ENCODE measurements around the gene USP21.

DNA sequence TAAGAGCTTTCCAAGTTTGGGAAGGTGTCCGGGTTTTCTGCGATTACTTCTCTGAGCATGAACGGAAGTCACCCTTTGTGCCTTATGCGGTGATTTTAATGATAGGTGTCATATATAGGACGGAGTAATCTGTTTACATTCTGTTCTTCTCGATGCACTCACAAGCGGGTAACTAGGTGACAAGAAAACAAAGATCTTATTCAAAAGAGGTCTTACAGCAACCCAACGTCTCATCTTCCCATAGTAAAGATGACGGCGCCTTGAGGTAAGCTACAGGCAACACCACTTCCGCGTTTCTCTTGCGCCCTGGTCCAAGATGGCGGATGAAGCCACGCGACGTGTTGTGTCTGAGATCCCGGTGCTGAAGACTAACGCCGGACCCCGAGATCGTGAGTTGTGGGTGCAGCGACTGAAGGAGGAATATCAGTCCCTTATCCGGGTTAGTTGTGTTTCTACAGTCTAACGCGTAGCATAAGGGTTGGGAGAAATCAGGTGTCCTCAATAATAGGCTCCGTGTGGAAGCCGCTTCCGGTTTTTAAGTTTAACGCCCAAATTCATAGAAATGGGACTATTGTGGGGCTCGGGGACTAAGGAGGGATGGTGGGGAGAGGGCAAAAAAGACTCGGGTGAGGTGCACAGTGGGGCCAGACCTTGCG is 5.5 kb upstream of the USP21 start, which contains the start of gene UFC1:
- TF ChIP-seq EZH2 (IDR thresholded peaks at IDR 0.05) (no peak), POLR2AphosphoS5 (IDR thresholded peaks at IDR 0.05; ENCODE audit: borderline replicate concordance, low read depth, low read length) (peak; percentile 79)
